HG03460 (cell line): ENCODE measurements around the gene EIF4E1B.

Experiments
- ATAC-seq: cut with Tn5 transposase; IDR thresholded peaks from one replicate; pipeline ENCODE4 v1.9.1; 2021; ENCODE audit not compliant: unreplicated experiment

EIF4E1B gene

DNA sequence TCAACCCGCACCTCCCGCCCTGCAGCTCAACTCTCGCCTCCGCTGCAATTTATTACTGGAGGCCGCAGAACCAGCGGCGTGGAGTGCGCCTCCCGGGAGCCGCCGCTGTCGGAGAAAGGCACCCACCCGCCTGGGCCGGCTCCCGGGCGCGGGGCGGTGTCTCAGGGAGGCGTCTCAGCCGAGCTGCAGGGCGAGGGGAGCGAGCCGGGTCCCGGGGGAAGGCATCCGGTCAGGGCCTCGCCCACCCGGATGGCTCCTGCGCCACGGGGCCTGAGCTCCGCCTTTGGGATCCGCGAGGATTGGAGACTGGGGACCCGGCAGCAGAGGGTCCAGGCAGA, 49.7 kb downstream of the EIF4E1B start:
- ATAC-seq: no peak

DNA sequence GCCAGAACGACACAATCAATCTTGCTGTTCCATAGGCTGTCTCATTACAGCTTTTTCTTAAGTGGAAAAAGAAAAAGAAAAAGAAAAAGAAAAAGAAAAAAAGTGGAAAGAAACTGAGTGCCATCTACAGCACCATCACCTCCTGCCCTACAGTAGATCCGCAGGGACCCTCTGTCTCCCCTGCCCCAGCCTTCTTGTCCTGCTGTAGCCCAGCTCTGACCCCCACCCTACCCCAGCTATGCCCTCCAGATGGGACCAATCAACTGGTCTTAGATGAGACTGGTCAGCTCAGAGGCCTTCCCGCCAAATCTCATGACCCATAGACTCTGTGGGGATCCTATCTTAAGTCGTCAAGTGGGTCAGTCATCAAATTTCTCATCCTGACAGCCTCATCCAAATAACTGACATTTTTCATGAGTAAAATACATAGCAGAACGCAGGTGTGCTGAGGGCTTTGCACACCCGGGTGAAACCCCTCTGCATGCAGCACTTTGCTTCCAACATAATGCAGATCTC, 51.6 kb downstream of the EIF4E1B start:
- no peak for ATAC-seq

DNA sequence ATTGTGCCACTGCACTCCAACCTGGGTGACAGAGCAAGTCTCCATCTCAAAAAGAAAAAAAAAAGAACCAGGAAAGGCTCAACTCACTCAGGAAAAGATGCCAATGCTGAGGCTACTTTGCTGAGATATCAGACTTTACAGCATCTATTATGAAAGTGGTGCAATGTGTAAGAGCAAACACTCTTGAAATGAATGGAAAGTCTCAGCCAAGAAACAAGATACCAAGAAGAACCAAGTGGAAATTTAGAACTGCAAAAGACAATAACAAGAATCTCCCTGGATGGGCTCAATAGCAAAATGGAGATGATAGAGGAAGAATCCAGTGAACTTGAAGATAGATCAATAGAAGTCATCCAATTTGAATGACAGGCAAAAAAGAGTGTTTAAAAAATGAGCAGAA, 54.5 kb downstream of the EIF4E1B start:
- ATAC-seq: no peak

DNA sequence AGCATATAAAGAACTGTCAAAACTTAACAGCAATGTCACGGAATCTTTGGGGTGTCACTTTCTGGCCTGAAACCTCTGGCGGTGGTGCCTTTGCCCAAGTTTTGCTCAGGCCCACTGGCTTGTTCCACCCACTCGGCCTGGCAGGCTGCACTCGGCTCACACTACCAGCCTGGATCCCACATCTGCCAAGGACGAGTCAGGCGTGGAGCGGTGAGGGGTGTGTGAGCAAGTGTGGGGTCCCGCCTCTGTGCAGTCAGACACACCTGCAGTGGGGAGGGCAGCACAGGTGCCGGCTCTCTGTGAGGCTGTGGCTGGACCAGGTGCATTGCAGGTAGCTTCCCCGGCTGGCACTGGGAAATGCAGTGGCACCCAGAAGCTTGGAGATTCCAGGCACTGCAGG, 56.8 kb downstream of the EIF4E1B start:
- ATAC-seq: no peak

DNA sequence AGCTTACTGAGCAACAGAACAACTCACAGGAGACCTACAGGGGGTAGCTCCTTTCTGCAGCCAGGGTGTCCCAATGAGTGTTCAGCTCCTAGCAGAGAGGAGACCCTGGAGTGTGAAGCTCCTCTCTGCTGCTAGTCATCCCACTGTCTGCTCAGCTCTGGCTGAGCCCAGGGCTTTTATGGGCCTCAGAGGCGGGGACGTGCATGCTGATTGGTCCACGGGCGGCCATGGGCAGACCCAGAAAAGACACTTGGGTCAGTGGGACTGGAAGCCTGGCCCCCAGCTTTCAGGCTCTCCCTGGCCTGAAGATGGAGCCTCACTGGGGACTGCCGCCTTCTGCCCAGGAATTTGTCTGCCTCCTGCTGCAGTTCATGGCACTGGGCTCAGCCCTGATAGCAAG, 57.4 kb downstream of the EIF4E1B start:
- ATAC-seq: no peak

DNA sequence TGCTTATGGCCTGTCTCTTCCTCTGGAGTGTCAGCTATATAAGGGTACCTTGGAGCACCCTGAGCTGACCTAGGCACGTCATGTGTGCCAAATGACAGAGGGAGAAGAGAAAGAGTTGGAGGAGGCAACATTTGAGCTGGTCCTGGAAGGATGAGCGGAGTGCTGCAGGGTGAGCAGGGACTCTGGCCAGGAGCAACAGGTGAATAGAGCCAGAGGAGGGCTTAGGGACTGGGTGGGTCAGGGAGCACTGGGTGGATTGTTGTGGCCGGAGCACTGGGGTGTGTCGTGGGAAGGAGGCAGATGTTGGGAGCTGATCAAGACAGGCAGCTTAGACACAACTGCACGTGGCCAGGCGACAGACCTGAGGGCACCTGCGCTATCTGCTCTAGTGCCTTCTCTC, 60.4 kb downstream of the EIF4E1B start:
- ATAC-seq: no peak

DNA sequence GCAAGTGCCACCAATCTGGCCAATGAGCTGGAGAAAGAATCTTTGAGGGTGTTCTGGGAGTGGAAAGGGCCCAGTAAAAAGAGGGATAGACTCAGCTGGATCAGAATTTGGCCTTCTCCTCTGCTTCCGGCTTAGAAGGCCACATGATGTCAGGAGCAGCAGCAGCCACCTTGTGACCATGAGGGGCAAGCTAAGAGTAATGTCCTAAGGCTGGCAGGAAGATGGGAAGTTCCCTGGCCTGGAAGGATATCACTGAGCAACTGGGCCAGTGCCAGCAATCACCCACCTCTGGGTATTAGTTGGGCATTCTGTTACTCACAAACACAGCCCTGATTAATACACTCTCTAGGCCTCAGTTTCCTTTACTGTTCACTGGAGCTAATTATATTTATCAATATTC, 61.0 kb downstream of the EIF4E1B start:
- ATAC-seq: no peak

DNA sequence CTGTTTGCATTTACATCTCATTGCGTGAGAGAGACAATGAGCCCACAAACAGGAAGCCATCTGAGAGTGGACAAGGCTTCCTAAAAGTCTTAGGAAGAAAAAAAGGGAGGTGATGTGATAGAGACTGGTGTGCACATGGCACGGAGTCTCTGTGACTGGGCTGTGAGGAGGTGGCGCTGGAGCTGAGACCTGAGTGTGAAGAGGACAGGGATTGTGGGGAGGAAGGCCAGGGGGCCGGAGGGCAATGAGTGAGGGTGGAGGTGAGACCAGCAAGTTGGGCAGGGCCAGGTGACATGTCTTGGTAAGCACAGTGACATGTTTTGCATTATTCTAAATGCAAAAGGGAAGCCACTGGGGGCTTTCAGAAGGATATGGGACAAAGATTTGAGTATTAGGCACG, 61.9 kb downstream of the EIF4E1B start:
- no peak for ATAC-seq

DNA sequence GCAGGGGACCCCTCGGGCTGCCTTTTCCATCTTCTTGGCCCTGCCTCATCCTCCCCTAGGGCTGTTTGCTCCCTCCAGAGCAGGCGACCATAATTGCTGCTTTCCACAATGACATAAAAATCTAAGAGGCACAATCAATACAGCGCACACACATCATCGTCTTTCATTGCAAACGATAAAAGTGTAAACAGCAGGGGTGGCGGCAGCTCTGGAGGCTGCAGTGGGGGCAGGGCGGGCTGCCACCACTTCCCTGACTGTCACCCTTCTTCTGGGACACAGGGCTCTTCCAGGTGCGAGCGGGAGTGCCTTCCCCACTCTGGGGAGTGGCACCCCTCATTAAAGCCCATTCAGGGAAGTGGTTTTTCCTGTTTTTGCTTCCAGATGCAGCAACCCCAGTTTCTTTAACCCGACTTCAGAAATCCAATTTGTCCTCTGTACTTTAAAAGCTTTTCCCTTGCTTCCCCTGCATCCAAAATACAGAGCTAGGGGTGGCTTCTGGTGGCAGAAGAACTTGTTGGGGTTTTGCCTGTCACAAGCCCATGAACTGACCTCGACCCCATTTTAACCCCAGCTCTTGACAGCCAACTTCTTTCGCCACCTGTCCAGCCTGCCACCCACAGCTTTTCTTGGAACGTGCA, 62.5 kb downstream of the EIF4E1B start:
- ATAC-seq: no peak

DNA sequence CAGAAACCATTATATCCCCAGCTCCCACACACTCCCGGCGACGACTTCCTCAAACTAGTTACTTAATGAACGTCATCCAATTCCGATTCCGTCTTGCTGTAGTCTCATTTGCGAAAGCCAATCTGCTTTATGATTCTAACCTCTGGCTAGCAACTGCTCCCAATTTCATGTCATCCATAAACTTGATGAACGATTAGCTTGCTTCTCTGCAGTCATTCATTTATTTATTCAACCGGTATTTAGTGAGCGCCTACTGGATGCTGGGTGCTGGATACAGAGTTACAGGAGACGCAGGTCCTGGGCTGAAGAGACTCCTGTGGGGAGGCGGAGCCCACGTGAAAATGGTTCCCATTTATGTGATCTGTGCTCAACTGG, 63.0 kb downstream of the EIF4E1B start:
- ATAC-seq: no peak

DNA sequence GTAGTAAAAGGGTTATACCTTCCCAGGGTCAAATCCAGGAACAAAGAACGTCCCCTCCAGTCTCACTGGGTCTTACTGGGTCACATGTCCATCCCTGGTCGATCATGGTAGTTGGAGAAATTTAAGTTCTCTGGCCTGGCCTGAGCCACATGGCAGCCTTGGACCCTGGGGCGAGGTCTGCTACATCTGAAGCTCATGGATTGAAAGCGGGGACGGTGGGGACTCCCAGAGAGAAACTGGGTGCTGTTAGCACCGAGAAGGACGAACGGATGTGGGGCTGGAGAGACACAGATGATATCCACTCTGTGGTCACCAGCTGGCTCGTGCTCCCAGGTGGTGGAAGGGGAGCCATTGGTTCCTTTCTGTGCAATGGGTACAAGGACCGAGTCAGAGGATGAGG, 63.7 kb downstream of the EIF4E1B start:
- no peak for ATAC-seq

DNA sequence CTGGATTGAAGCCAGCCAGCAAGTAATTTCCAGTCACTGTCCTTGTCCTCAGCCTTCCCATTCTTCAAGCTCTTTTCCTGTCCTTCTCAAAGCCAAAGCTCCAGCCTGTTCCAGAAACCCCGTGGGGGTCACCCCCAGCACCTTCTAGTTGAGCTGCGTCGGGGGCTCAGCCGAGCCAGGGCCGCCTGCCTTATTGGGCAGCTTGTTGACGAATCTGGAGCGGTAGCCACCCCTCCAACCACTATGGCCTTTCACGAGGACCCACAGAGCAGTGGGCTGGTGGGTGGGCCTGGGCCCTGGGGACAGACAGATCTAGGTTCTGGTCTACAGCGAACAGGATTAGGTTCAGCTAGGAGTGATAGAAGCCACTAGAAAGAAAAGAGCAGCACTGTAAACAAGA, 64.2 kb downstream of the EIF4E1B start:
- ATAC-seq: no peak

DNA sequence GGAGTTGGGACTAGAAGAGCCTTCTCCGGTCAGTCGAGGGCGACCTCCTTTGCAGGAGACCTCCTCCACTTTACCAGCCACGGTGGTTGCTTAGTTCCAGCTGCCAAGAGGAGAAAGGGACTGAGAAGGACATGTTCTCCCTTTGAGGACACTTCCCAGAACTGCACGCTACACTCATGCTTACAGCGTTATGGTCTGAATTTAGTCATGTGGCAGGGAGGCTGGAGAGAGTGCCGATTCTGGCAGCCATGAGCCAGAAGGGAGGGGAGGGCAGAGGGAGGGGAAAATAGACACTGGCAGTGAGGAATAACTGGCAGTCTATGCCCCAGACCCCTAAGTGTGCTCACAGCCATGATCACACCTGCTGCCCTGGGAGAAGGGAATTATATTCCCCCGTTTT, 64.6 kb downstream of the EIF4E1B start:
- no peak for ATAC-seq
